Panc1 (cell line): Measurements from ENCODE around the gene KIF26B. TPM values are rescaled to one million over a fixed set of nuclear protein-coding genes. Genes with fewer than 3 reads are reported as not detected.
A peak's percentile ranks its signal among the peaks of the same experiment; 100 is the strongest.

ENCODE experiments used
- ATAC-seq: fragments of 200-7000 bp; cut with Tn5 transposase; 2 replicates; pipeline ENCODE4 v1.9.1; 2020; ENCODE audit warnings: mild to moderate bottlenecking, moderate library complexity
- BruUV-seq: library from RNA; stranded (reverse); fragments of 400-500 nt; replicated peaks from 2 replicates; lab custom pipeline; 2021; lab: Mats Ljungman, UMichigan
- CTCF ChIA-PET: fragments of 300-600 bp; sonication (Branson Sonifier 250); formaldehyde crosslinking; loops from one replicate; lab custom pipeline; 2022; ENCODE audit warnings: antibody characterized with exemption; lab: Charles Lee
- POLR2A ChIA-PET: fragments of 300-600 bp; sonication (Branson Sonifier 250); formaldehyde crosslinking; loops from one replicate; lab custom pipeline; 2022; ENCODE audit warnings: antibody characterized with exemption; lab: Charles Lee
- DNase-seq: peaks from one replicate; pipeline ENCODE4 v3.0.0-alpha.2; 2010; ENCODE audit warnings: low read depth, low spot score
- H3K27ac ChIP-seq: 2 replicates; pipeline ENCODE4 v1.5.1; 2011; ENCODE audit warnings: mild to moderate bottlenecking, low read length, inconsistent platforms
- H3K27me3 ChIP-seq: fragments of 200-500 bp; sonication (Bioruptor generic); 2 replicates; pipeline ENCODE4 v1.6.0; 2014; ENCODE audit warnings: low read length, inconsistent platforms; ENCODE audit not compliant: control insufficient read depth, insufficient read depth
- H3K36me3 ChIP-seq: fragments of 200-500 bp; sonication (Bioruptor generic); 2 replicates; pipeline ENCODE4 v1.5.1; 2014; ENCODE audit warnings: inconsistent platforms, mild to moderate bottlenecking, low read length, moderate library complexity; ENCODE audit not compliant: control insufficient read depth, insufficient read depth
- H3K4me1 ChIP-seq: 2 replicates; pipeline ENCODE4 v1.5.1; 2011; ENCODE audit warnings: inconsistent platforms, mild to moderate bottlenecking, low read length, moderate library complexity; ENCODE audit not compliant: control insufficient read depth, insufficient read depth
- H3K4me3 ChIP-seq, 2 experiments: 2 replicates each; pipeline ENCODE4 v1.5.1; 2011 to 2012; ENCODE audit warnings: low read depth in 2 of 2, low read length in 2 of 2, mild to moderate bottlenecking in 2 of 2, inconsistent platforms in 1 of 2, moderate library complexity in 1 of 2
- H3K9me3 ChIP-seq: fragments of 200-500 bp; sonication (Bioruptor generic); 2 replicates; pipeline ENCODE4 v1.5.1; 2014; ENCODE audit warnings: low read depth, mild to moderate bottlenecking, inconsistent platforms, low read length, moderate library complexity; ENCODE audit not compliant: control insufficient read depth, insufficient read depth
- POLR2AphosphoS5 ChIP-seq: IDR thresholded peaks from 2 replicates; pipeline ENCODE4 v1.6.1; 2012; ENCODE audit warnings: mild to moderate bottlenecking, low read depth, low read length, moderate library complexity
- SIN3A ChIP-seq: IDR thresholded peaks from 2 replicates; pipeline ENCODE4 v1.6.1; 2012; ENCODE audit warnings: low read depth, mild to moderate bottlenecking, low read length, moderate library complexity, borderline replicate concordance; ENCODE audit not compliant: insufficient read depth
- TCF7L2 ChIP-seq: IDR thresholded peaks from 2 replicates; pipeline ENCODE4 v1.6.1; 2011; ENCODE audit warnings: mild to moderate bottlenecking, low read depth, low read length, inconsistent platforms
- in situ Hi-C: cut with HindIII; loops from 2 replicates; pipeline ENCODE4 v1.10.0; 2016; ENCODE audit warnings: low sequenced_read_pairs, low pct_unique_long_range_greater_than_20kb
- intact Hi-C: fragments of 100-400 bp; cut with micrococcal nuclease; formaldehyde crosslinking; loops from one replicate; pipeline ENCODE4 v1.10.0; 2022; ENCODE audit not compliant: unreplicated experiment
- total RNA-seq: library from RNA; stranded (reverse); gene quantifications from one replicate; pipeline ENCODE4 v1.2.1, GENCODE V29; 2021; ENCODE audit not compliant: unreplicated experiment
- TF ChIP-seq, protein P1 (sequence below): fragments of 450-650 bp; IDR thresholded peaks from 2 replicates; pipeline ENCODE4 v1.5.1; 2017; ENCODE audit warnings: mild to moderate bottlenecking
- TF ChIP-seq, protein P2 (sequence below), 2 experiments: IDR thresholded peaks; 2 replicates each; pipeline ENCODE4 v1.6.1; 2011 to 2012; ENCODE audit warnings: low read depth in 2 of 2, control low read depth in 1 of 2, low read length in 1 of 2, mild to moderate bottlenecking in 1 of 2, moderate library complexity in 1 of 2; ENCODE audit not compliant: insufficient read depth in 1 of 2

Gene KIF26B
- total RNA-seq, 1 experiment from 2014 or later: 0.33 TPM

DNA sequence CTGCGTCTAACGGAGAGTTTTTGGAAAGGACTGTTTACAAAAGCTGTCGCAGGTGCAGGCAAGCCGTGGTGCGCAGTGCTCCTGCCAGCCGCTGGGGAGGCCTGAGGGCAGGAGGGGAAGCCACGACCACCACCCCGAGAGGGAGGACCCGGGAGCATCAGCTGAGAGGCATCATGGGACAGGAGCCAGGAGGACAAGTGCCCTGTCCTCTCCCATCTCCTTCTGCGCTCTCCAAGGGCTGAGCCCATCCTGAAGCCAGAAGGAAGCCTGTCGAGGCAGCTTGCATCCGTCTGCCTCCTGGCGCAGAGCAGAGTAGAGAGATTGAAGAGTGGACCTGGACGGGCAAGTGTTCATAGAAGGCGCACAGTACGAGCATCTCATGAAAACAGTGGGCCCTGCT is 310.9 kb downstream of the KIF26B start:
- intact Hi-C loops (no loop called here), in situ Hi-C loops (no loop called here)
- ChIA-PET POLR2A (no interaction called here), CTCF (no interaction called here)
- Histone ChIP-seq H3K27me3 (peaks cover 6% of the 10 kb centered on the region), H3K4me1 (no peaks in the 10 kb centered on the region), H3K27ac (no peak overlapping the region), H3K4me3 (no peak overlapping the region), H3K9me3 (no peaks in the 10 kb centered on the region), H3K36me3 (no peaks in the 10 kb centered on the region)
- BruUV-seq: no TSS peak
- DNase-seq (no peak), ATAC-seq (peak; percentile 56; the same call in 1 of the 2 replicates)
- TF ChIP-seq, protein P1, sequence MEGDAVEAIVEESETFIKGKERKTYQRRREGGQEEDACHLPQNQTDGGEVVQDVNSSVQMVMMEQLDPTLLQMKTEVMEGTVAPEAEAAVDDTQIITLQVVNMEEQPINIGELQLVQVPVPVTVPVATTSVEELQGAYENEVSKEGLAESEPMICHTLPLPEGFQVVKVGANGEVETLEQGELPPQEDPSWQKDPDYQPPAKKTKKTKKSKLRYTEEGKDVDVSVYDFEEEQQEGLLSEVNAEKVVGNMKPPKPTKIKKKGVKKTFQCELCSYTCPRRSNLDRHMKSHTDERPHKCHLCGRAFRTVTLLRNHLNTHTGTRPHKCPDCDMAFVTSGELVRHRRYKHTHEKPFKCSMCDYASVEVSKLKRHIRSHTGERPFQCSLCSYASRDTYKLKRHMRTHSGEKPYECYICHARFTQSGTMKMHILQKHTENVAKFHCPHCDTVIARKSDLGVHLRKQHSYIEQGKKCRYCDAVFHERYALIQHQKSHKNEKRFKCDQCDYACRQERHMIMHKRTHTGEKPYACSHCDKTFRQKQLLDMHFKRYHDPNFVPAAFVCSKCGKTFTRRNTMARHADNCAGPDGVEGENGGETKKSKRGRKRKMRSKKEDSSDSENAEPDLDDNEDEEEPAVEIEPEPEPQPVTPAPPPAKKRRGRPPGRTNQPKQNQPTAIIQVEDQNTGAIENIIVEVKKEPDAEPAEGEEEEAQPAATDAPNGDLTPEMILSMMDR: no peak

- ATAC-seq (no peak), DNase-seq (no peak)
- in situ Hi-C loops: no loop called here
- TF ChIP-seq, protein P2, sequence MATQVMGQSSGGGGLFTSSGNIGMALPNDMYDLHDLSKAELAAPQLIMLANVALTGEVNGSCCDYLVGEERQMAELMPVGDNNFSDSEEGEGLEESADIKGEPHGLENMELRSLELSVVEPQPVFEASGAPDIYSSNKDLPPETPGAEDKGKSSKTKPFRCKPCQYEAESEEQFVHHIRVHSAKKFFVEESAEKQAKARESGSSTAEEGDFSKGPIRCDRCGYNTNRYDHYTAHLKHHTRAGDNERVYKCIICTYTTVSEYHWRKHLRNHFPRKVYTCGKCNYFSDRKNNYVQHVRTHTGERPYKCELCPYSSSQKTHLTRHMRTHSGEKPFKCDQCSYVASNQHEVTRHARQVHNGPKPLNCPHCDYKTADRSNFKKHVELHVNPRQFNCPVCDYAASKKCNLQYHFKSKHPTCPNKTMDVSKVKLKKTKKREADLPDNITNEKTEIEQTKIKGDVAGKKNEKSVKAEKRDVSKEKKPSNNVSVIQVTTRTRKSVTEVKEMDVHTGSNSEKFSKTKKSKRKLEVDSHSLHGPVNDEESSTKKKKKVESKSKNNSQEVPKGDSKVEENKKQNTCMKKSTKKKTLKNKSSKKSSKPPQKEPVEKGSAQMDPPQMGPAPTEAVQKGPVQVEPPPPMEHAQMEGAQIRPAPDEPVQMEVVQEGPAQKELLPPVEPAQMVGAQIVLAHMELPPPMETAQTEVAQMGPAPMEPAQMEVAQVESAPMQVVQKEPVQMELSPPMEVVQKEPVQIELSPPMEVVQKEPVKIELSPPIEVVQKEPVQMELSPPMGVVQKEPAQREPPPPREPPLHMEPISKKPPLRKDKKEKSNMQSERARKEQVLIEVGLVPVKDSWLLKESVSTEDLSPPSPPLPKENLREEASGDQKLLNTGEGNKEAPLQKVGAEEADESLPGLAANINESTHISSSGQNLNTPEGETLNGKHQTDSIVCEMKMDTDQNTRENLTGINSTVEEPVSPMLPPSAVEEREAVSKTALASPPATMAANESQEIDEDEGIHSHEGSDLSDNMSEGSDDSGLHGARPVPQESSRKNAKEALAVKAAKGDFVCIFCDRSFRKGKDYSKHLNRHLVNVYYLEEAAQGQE (IDR thresholded peaks at IDR 0.05; ENCODE audit: insufficient read depth in 1 of 2, low read depth in 2 of 2, low read length in 1 of 2): no peak
- TF ChIP-seq TCF7L2: no peak
- TF ChIP-seq, protein P1: no peak
- TF ChIP-seq SIN3A: no peak
- TF ChIP-seq POLR2AphosphoS5: no peak
- ChIA-PET CTCF (no interaction called here), POLR2A (no interaction called here)
- H3K27me3 ChIP-seq: peaks cover 3% of the 10 kb centered on the region
- no peaks in the 10 kb centered on the region for H3K4me1 ChIP-seq
- intact Hi-C loops: no loop called here
- no peaks in the 10 kb centered on the region for H3K9me3 ChIP-seq
- no peak overlapping the region for H3K4me3 ChIP-seq
- H3K36me3 ChIP-seq: no peaks in the 10 kb centered on the region
- no TSS peak for BruUV-seq
- no peak overlapping the region for H3K27ac ChIP-seq
These were observed 311.5 kb downstream of the KIF26B start for GRCh38 chr1:245466261-245466660.
